Hepatocyte (in vitro differentiated cells): ENCODE data around the gene NDUFB11.

ENCODE experiments used
- CTCF ChIP-seq: fragments of 200-600 bp; sonication (generic); IDR thresholded peaks from 2 replicates; pipeline ENCODE4 v1.5.1; 2016; ENCODE audit warnings: antibody characterized with exemption, mild to moderate bottlenecking; ENCODE audit not compliant: poor library complexity
- EZH2 ChIP-seq: fragments of 200-600 bp; sonication (generic); IDR thresholded peaks from 2 replicates; pipeline ENCODE4 v1.6.1; 2016; ENCODE audit warnings: antibody characterized with exemption, mild to moderate bottlenecking, borderline replicate concordance

DNA sequence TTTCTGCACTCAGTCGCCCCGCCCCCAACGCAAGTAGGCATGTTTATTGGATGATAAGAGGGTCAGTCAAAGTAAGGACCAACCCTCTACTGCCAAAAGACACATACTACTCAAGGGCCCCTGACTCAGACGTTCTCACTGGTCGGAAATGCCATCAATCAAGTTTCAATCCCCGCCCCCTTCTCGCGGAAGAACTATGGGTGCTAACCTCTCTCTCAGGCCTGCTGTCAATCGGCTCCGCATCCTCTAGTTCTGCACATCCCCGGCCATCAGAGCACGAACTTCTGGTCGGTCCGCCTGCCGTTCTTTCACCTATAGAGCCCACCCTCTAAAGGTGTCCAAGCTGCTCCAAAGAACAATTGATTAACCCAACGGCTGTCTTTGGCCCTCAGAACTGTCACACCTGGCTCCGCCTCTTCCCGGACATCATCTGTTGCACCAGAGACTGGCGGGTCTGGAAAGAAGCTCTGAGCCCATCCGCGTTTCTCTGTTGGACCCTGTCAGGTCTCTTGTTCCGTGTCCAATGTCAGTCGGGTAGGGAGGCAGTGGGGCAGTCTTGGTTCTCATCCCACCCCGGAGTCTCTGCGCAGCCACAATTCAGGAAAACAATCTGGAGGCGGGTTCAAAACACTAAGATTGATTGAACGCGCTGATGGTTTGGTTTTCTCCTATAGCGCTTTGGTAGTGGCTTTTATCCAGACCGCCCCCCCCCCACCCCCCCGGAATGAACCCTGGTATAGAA is 15.2 kb downstream of the NDUFB11 start:
- TF ChIP-seq CTCF (no peak), EZH2 (no peak)
